ENCODE data around the gene TMEM219.
"Not testable (repeated sequence)": the region's sequence is repeated elsewhere in the genome, so short reads cannot be mapped to it uniquely, and the experiment has no call there.

Gene TMEM219

DNA sequence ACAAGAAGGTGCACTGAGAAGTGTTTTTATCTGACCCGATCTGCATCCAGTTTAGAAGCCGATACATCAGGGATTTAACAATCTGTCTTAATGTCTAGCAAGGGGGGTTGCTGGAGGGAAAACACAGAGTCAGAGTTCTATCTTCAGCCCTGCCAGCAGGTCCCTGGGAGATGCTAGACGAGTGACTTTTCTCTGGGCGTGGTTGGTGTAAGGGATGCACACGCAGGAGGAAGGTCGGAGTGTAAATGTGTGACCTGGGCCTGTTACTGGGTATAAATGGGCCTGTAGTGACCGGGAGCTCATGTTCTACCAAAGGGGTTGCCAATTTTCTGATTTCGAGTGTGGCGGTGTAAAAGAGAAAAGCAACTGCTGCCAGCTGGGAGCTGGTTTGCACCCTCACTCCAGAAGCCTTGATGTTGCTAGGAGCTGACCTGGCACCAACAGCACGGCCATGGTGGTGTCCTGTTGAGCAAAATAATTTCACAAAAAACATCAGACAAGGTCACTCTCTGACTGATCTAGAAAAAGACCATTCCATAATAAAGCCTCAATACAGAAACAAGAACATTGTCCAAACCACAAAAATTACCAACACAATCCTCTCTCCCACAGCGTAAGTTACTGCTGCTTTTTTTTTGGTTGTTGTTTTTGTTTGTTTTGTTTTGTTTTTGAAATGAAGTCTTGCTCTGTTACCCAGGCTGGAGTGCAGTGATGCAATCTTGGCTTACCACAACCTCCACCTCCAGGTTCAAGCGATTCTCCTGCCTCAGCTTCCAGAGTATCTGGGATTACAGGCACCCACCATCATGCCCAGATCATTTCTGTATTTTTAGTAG, 34.6 kb upstream of the TMEM219 start:
- Histone ChIP-seq H3K27me3 (ENCODE audit: low read length) (no peaks in the 10 kb centered on the region), H4K20me1 (ENCODE audit: low read depth, low read length) (no peaks in the 10 kb centered on the region), H3K9me3 (ENCODE audit: insufficient read depth, low read length) (no peaks in the 10 kb centered on the region), H3K79me2 (ENCODE audit: insufficient read depth, low read length) (peaks cover 14% of the 10 kb centered on the region), H3F3A (ENCODE audit: insufficient read depth) (no peaks in the 10 kb centered on the region), H3K9me2 (replicated peaks; ENCODE audit: insufficient read depth, low read length) (no peaks in the 10 kb centered on the region), H3K4me2 (ENCODE audit: low read depth, low read length, poor library complexity, severe bottlenecking) (peak overlapping the region; percentile 78), H3K4me3 (ENCODE audit: insufficient read depth, low read length, poor library complexity, severe bottlenecking) (peak overlapping the region; percentile 59), H2AFZ (ENCODE audit: low read depth, low read length, severe bottlenecking) (peak overlapping the region; percentile 83), H3K27ac (ENCODE audit: low read depth, low read length) (no peak overlapping the region), H3K9ac (ENCODE audit: low read length) (peak overlapping the region; percentile 80), H3K36me3 (ENCODE audit: low read length) (no peaks in the 10 kb centered on the region)
- TF ChIP-seq EZH2phosphoT487 (conservative IDR thresholded peaks at IDR 0.05; ENCODE audit: low read length) = no peak
- TF ChIP-seq, protein P1, sequence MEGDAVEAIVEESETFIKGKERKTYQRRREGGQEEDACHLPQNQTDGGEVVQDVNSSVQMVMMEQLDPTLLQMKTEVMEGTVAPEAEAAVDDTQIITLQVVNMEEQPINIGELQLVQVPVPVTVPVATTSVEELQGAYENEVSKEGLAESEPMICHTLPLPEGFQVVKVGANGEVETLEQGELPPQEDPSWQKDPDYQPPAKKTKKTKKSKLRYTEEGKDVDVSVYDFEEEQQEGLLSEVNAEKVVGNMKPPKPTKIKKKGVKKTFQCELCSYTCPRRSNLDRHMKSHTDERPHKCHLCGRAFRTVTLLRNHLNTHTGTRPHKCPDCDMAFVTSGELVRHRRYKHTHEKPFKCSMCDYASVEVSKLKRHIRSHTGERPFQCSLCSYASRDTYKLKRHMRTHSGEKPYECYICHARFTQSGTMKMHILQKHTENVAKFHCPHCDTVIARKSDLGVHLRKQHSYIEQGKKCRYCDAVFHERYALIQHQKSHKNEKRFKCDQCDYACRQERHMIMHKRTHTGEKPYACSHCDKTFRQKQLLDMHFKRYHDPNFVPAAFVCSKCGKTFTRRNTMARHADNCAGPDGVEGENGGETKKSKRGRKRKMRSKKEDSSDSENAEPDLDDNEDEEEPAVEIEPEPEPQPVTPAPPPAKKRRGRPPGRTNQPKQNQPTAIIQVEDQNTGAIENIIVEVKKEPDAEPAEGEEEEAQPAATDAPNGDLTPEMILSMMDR (IDR thresholded peaks at IDR 0.05; ENCODE audit: insufficient read depth, low read length, poor library complexity, severe bottlenecking) = no peak

- H3K9me3 ChIP-seq (ENCODE audit: insufficient read depth, low read length); H3K27ac ChIP-seq (ENCODE audit: low read depth, low read length): not testable (repeated sequence)
Observed at GRCh38 chr16:29931750-29932149, 30.1 kb upstream of the TMEM219 start.

DNA sequence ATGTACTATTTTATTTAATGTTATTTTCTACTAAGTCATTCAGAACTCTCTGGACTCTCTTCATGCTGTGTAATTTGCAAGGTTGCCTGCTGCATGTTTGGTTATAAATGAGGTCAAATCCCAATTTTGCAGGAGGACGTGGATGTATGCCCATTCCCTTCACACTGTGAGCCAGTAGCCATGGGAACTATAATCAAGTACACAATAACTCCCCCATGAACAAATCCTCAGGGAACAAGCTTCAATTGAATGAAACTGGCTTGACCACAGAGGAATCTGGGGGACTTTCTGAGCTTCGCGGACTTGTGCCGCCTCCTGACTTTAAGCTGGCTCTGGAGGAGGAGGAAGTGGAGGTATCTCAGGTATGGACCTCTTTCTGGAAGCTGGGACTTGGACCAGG, 21.2 kb upstream of the TMEM219 start:
- H3K79me2 ChIP-seq (ENCODE audit: insufficient read depth, low read length) = no peaks in the 10 kb centered on the region
- H3K9me2 ChIP-seq (replicated peaks; ENCODE audit: insufficient read depth, low read length) = no peaks in the 10 kb centered on the region
- no peak overlapping the region for H3K4me3 ChIP-seq (ENCODE audit: insufficient read depth, low read length, poor library complexity, severe bottlenecking)
- no peak overlapping the region for H3K4me2 ChIP-seq (ENCODE audit: low read depth, low read length, poor library complexity, severe bottlenecking)
- no peaks in the 10 kb centered on the region for H4K20me1 ChIP-seq (ENCODE audit: low read depth, low read length)
- no peak overlapping the region for H2AFZ ChIP-seq (ENCODE audit: low read depth, low read length, severe bottlenecking)
- no peaks in the 10 kb centered on the region for H3K9me3 ChIP-seq (ENCODE audit: insufficient read depth, low read length)
- no peaks in the 10 kb centered on the region for H3K36me3 ChIP-seq (ENCODE audit: low read length)
- H3K27ac ChIP-seq (ENCODE audit: low read depth, low read length) = no peak overlapping the region
- H3K9ac ChIP-seq (ENCODE audit: low read length) = no peak overlapping the region
- TF ChIP-seq EZH2phosphoT487 (conservative IDR thresholded peaks at IDR 0.05; ENCODE audit: low read length) = no peak
- TF ChIP-seq, protein P1 (IDR thresholded peaks at IDR 0.05; ENCODE audit: insufficient read depth, low read length, poor library complexity, severe bottlenecking) = no peak
- no peaks in the 10 kb centered on the region for H3F3A ChIP-seq (ENCODE audit: insufficient read depth)
- no peaks in the 10 kb centered on the region for H3K27me3 ChIP-seq (ENCODE audit: low read length)

More at GRCh38 chr16:29931750-29932149, 30.1 kb upstream of the TMEM219 start:
- H3K9me2 ChIP-seq (replicated peaks; ENCODE audit: insufficient read depth, low read length); H3K4me3 ChIP-seq (ENCODE audit: insufficient read depth, low read length, poor library complexity, severe bottlenecking); H3K36me3 ChIP-seq (ENCODE audit: low read length); H4K20me1 ChIP-seq (ENCODE audit: low read depth, low read length); H3K27me3 ChIP-seq (ENCODE audit: low read length); H3K79me2 ChIP-seq (ENCODE audit: insufficient read depth, low read length); H2AFZ ChIP-seq (ENCODE audit: low read depth, low read length, severe bottlenecking); H3F3A ChIP-seq (ENCODE audit: insufficient read depth); H3K4me2 ChIP-seq (ENCODE audit: low read depth, low read length, poor library complexity, severe bottlenecking); H3K9ac ChIP-seq (ENCODE audit: low read length): not testable (repeated sequence)
